PC-3 (cell line): ENCODE data around the gene MAP1B.

Experiments used
- CTCF ChIP-seq: fragments of 300-600 bp; sonication (generic); conservative IDR thresholded peaks from 2 replicates; pipeline ENCODE4 v1.5.1; 2017; ENCODE audit warnings: antibody characterized with exemption, low read depth, mild to moderate bottlenecking, low read length
- EZH2 ChIP-seq: fragments of 300-600 bp; sonication (generic); IDR thresholded peaks from one replicate; pipeline ENCODE4 v1.6.1; 2017; ENCODE audit warnings: antibody characterized with exemption, mild to moderate bottlenecking, low read length; ENCODE audit not compliant: unreplicated experiment
- EZH2phosphoT487 ChIP-seq: fragments of 300-600 bp; sonication (generic); IDR thresholded peaks from 2 replicates; pipeline ENCODE4 v1.6.1; 2018; ENCODE audit warnings: mild to moderate bottlenecking, antibody characterized with exemption, low read length, borderline replicate concordance

DNA sequence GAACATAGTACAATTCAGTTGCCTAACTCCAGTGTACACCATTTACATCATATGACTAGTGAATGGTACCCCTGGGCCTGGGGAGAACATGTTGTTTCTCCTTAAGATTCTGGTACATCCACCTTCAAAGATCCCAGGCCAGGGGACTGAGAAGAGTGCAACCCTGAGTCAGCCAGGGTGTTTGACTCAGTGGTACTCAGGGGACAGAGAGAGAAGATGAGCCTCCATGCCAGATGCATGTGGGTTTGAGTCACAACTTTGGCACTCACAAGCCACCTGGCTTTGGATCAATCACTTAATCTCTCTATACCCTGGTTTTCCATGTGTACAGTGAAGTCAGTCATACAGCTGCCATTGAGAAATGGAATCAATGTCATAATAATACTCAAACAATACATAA, 53.7 kb downstream of the MAP1B start:
- TF ChIP-seq CTCF (no peak), EZH2phosphoT487 (no peak), EZH2 (no peak)
